Ascending aorta (tissue), 2 donors: ENCODE data around the gene SRL. TPM values are rescaled to one million over a fixed set of nuclear protein-coding genes. Genes with fewer than 3 reads are reported as not detected.

Experiments used
- DNase-seq, 2 donors: peaks; one replicate each; pipeline ENCODE4 v3.0.0-alpha.2; 2019; ENCODE audit warnings: low spot score in 2 of 2
- H3K27ac ChIP-seq, 2 donors: fragments of 200-600 bp; sonication (generic); one replicate each; pipeline ENCODE4 v1.5.1; 2016 to 2017; ENCODE audit warnings: mild to moderate bottlenecking in 1 of 2
- H3K27me3 ChIP-seq: fragments of 200-600 bp; sonication (generic); one replicate; pipeline ENCODE4 v1.5.1; 2017
- H3K36me3 ChIP-seq, 2 donors: fragments of 200-600 bp; sonication (generic); one replicate each; pipeline ENCODE4 v1.5.1; 2016
- H3K4me1 ChIP-seq, 2 donors: fragments of 200-600 bp; sonication (generic); one replicate each; pipeline ENCODE4 v1.5.1; 2016 to 2017; ENCODE audit warnings: mild to moderate bottlenecking in 1 of 2
- H3K4me3 ChIP-seq, 2 donors: fragments of 200-600 bp; sonication (generic); one replicate each; pipeline ENCODE4 v1.5.1; 2016 to 2017; ENCODE audit warnings: mild to moderate bottlenecking in 1 of 2
- H3K9me3 ChIP-seq, 2 donors: fragments of 200-600 bp; sonication (generic); one replicate each; pipeline ENCODE4 v1.5.1; 2016
- intact Hi-C: fragments of 100-400 bp; cut with DNase I; formaldehyde crosslinking; loops from one replicate; pipeline ENCODE4 v1.15.1; 2023
- total RNA-seq: library from RNA; depleted of rRNA; stranded (reverse); fragments of >200 nt; gene quantifications from one replicate; pipeline ENCODE4 v1.1.0, GENCODE V29; 2016
- TF ChIP-seq, protein P1 (sequence below), 3 experiments: fragments of 200-600 bp in 2 of 3; fragments of 450-650 bp in 1 of 3; sonication (generic) in 2 of 3; IDR thresholded peaks; one replicate each; pipeline ENCODE4 v1.5.1; 2016 to 2019; ENCODE audit warnings: antibody characterized with exemption in 3 of 3, mild to moderate bottlenecking in 1 of 3, moderate library complexity in 1 of 3

SRL gene
- total RNA-seq, 1 donor from 2014 or later = 15.6 TPM

GRCh38 chr16:4247460-4247784 lies 5.5 kb upstream of the SRL start:
- TF ChIP-seq, protein P1, sequence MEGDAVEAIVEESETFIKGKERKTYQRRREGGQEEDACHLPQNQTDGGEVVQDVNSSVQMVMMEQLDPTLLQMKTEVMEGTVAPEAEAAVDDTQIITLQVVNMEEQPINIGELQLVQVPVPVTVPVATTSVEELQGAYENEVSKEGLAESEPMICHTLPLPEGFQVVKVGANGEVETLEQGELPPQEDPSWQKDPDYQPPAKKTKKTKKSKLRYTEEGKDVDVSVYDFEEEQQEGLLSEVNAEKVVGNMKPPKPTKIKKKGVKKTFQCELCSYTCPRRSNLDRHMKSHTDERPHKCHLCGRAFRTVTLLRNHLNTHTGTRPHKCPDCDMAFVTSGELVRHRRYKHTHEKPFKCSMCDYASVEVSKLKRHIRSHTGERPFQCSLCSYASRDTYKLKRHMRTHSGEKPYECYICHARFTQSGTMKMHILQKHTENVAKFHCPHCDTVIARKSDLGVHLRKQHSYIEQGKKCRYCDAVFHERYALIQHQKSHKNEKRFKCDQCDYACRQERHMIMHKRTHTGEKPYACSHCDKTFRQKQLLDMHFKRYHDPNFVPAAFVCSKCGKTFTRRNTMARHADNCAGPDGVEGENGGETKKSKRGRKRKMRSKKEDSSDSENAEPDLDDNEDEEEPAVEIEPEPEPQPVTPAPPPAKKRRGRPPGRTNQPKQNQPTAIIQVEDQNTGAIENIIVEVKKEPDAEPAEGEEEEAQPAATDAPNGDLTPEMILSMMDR (IDR thresholded peaks at IDR 0.05) = no peak
- Histone ChIP-seq H3K4me3 (no peak overlapping the region), H3K27me3 (no peaks in the 10 kb centered on the region), H3K36me3 (no peaks in the 10 kb centered on the region), H3K4me1 (no peaks in the 10 kb centered on the region), H3K27ac (no peak overlapping the region), H3K9me3 (no peaks in the 10 kb centered on the region)
- DNase-seq = no peak
- intact Hi-C loops = no loop called here

GRCh38 chr16:4246777-4247459 lies 5.0 kb upstream of the SRL start:
- Histone ChIP-seq H3K4me3 (no peak overlapping the region), H3K27me3 (no peaks in the 10 kb centered on the region), H3K9me3 (no peaks in the 10 kb centered on the region), H3K36me3 (no peaks in the 10 kb centered on the region), H3K4me1 (no peaks in the 10 kb centered on the region), H3K27ac (no peak overlapping the region)
- intact Hi-C loops = no loop called here
- no peak for DNase-seq
- TF ChIP-seq, protein P1 (IDR thresholded peaks at IDR 0.05) = no peak

GRCh38 chr16:4245077-4245791 lies 3.4 kb upstream of the SRL start:
- intact Hi-C loops = no loop called here
- Histone ChIP-seq H3K27ac (no peak overlapping the region), H3K36me3 (no peaks in the 10 kb centered on the region), H3K4me1 (no peaks in the 10 kb centered on the region), H3K4me3 (no peak overlapping the region), H3K27me3 (no peaks in the 10 kb centered on the region), H3K9me3 (no peaks in the 10 kb centered on the region)
- TF ChIP-seq, protein P1 (IDR thresholded peaks at IDR 0.05) = no peak
- no peak for DNase-seq

DNA sequence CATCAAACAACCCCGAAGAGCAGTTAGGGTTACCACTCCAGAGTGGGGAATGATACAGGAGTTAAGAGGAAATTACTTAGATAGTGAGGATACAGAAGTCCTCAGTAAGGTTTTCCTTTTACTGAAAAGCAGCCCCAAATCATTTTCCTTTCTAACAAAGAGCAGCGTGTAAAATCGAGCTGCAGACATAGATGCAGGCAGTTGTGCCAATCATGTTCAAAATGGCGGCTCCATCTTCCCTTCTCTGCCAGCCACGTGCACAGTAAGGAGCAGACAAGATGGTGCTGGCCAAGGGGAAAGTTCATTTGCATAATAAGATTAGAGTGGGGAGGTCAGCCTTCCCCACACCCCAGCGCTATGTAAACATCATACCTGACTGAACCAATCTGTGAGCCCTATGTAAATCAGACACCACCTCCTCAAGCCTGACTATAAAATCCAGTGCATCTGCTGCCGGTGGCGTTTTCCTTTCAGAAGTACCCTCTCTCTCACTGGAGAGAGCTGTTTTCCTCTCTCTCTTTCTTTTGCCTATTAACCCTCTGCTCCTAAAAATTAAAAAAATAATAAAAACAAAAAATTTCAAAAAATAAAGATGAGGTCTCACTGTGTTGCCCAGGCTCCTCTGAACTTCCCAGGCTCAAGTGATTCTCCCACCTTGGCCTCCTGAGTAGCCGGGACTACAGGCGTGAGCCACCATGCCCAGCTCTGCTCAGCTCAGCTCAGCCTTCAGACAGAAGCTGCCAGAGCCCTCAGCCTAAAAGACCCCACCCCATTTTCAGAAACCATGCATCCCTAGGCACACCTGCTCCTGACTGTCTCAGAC lies 2.6 kb upstream of the SRL start:
- Histone ChIP-seq H3K36me3 (no peaks in the 10 kb centered on the region), H3K27me3 (no peaks in the 10 kb centered on the region)
- TF ChIP-seq, protein P1 (IDR thresholded peaks at IDR 0.05) = no peak

DNA sequence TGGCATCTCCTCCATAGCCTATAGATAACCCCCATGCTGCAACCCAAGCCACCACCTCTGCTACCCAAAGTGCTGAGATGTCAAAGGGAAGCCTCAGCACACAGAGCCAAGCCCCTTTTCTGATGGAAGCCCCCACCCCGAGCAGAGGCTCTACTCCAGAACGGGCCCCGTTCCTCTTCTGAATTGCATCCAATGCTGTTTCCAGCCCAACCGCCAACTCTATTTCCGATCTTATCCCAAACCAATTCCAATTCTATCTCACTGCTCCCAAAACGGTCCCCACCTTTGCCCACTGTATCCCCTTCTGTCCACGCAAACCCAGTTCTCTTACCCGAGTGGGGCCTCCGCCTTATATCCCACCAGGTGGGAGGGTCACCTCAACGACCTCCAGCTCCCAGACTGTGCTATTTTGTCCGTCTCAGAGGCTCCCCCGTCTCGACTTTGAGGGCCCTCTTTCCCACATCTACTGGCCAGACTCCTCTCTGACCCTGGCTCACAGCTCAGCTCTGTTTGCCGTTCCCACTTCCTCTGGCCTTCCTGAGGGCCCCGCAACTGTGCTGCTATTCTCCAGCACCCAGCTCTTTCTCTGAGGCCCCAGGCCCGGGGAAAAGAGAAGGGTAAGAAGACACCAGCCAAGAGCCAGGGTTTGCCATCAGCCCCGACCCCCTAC lies 487 bp downstream of the SRL start:
- intact Hi-C loops = no loop called here
- Histone ChIP-seq H3K9me3 (no peaks in the 10 kb centered on the region), H3K4me3 (no peak overlapping the region), H3K27me3 (no peaks in the 10 kb centered on the region), H3K36me3 (no peaks in the 10 kb centered on the region), H3K4me1 (no peaks in the 10 kb centered on the region), H3K27ac (no peak overlapping the region)
- TF ChIP-seq, protein P1 (IDR thresholded peaks at IDR 0.05) = no peak
- no peak for DNase-seq

More for the DNA sequence above, 2.6 kb upstream of the SRL start:
- Histone ChIP-seq H3K4me1 (no peaks in the 10 kb centered on the region), H3K4me3 (no peak overlapping the region), H3K9me3 (no peaks in the 10 kb centered on the region), H3K27ac (no peak overlapping the region)
- intact Hi-C loops = no loop called here
- no peak for DNase-seq
